Neural crest cell (in vitro differentiated cells): ENCODE data around the gene E2F3. TPM values are rescaled to one million over a fixed set of nuclear protein-coding genes. Genes with fewer than 3 reads are reported as not detected.

Experiments used
- DNase-seq: peaks from one replicate; pipeline ENCODE4 v3.0.0; 2021; ENCODE audit warnings: low read depth, mixed read lengths, low spot score
- H3K27ac Mint-ChIP-seq: one replicate; pipeline ENCODE4 v1.8.0; 2021; ENCODE audit warnings: mild to moderate bottlenecking, mixed read lengths; ENCODE audit not compliant: unreplicated experiment
- H3K27me3 Mint-ChIP-seq: 2 replicates; pipeline ENCODE4 v1.8.0; 2021; ENCODE audit warnings: low read depth, mild to moderate bottlenecking, mixed read lengths
- H3K36me3 Mint-ChIP-seq: 2 replicates; pipeline ENCODE4 v1.8.0; 2021; ENCODE audit warnings: low read depth, mild to moderate bottlenecking, mixed read lengths
- H3K4me1 Mint-ChIP-seq: 2 replicates; pipeline ENCODE4 v1.8.0; 2021; ENCODE audit warnings: mixed read lengths
- H3K4me3 Mint-ChIP-seq: one replicate; pipeline ENCODE4 v1.8.0; 2021; ENCODE audit warnings: mild to moderate bottlenecking, mixed read lengths
- H3K9me3 Mint-ChIP-seq: 2 replicates; pipeline ENCODE4 v1.8.0; 2021; ENCODE audit warnings: mixed read lengths
- total RNA-seq: library from RNA; stranded (reverse); gene quantifications from 2 replicates; pipeline ENCODE4 v1.2.1, GENCODE V29; 2021
- TF ChIP-seq, protein P1 (sequence below): fragments of 200-600 bp; sonication (generic); conservative IDR thresholded peaks from 2 replicates; pipeline ENCODE4 v1.5.0; 2021; ENCODE audit warnings: antibody characterized with exemption, mild to moderate bottlenecking

E2F3 gene
- total RNA-seq, 1 donor from 2014 or later = 43.8 TPM

DNA sequence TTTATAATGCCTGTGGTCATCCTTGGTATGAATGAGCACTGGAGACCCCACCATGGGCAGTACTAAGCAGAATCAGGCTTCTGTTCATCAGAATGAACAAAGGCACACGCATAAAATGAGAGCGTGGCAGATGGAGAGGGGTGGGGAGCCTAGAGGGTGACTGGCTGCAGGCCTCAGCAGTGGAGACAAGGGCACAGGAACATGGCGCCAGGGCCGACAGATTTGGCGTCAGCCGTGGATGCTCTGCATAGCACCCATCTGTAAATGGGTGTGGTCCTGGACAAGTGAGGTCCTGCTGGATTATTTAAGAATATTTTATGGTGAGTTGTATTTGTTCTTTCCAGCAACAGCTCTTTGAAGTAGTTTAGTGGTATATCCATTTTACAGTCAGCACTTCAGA, 33.1 kb downstream of the E2F3 start:
- Mint-ChIP-seq H3K36me3 (peaks cover 31% of the 10 kb centered on the region), H3K27me3 (no peaks in the 10 kb centered on the region), H3K4me3 (no peak overlapping the region), H3K9me3 (peaks cover 2% of the 10 kb centered on the region), H3K27ac (no peak overlapping the region), H3K4me1 (peaks cover 24% of the 10 kb centered on the region)
- no peak for DNase-seq
- TF ChIP-seq, protein P1, sequence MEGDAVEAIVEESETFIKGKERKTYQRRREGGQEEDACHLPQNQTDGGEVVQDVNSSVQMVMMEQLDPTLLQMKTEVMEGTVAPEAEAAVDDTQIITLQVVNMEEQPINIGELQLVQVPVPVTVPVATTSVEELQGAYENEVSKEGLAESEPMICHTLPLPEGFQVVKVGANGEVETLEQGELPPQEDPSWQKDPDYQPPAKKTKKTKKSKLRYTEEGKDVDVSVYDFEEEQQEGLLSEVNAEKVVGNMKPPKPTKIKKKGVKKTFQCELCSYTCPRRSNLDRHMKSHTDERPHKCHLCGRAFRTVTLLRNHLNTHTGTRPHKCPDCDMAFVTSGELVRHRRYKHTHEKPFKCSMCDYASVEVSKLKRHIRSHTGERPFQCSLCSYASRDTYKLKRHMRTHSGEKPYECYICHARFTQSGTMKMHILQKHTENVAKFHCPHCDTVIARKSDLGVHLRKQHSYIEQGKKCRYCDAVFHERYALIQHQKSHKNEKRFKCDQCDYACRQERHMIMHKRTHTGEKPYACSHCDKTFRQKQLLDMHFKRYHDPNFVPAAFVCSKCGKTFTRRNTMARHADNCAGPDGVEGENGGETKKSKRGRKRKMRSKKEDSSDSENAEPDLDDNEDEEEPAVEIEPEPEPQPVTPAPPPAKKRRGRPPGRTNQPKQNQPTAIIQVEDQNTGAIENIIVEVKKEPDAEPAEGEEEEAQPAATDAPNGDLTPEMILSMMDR = no peak

DNA sequence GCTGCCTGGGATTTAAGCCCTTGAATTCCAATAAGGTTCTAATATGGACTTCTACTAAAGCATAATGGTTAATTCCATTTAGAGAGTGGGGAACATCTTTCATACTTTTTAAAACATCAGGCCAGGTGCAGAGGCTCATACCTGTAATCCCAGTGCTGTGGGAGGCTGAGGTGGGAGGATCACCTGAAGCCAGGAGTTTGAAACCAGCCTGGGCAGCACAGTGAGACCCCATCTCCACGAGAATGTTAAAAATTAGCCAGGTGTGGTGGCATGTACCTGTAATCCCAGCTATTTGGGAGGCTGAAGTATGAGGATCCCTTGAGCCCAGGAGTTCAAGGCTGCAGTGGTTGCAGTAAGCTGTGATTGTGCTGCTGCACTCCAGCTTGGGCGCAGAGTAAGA, 35.0 kb downstream of the E2F3 start:
- no peak overlapping the region for H3K4me3 Mint-ChIP-seq
- peaks cover 2% of the 10 kb centered on the region for H3K9me3 Mint-ChIP-seq
- no peak overlapping the region for H3K27ac Mint-ChIP-seq
- no peak for DNase-seq
- peaks cover 28% of the 10 kb centered on the region for H3K4me1 Mint-ChIP-seq
- H3K27me3 Mint-ChIP-seq = no peaks in the 10 kb centered on the region
- TF ChIP-seq, protein P1 = no peak
- H3K36me3 Mint-ChIP-seq = peaks cover 25% of the 10 kb centered on the region

DNA sequence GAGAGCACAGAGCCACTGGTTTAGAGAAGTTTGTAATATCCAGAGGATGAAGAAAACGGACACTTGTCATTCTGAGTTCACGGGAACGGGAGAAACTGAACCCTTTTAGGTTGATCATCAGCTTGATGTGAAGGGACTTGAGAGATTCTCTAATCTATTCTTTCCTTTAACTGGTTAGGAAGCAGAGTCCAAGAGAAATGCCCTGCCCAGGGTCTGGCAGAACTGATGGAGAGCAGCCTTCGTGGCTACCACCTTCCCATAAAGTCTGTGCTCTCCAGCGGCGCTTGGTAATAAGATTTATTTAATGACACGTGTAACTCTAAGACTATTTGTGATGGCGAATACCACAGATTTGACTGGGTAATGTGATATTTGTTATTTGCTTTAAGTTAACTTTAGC, 36.0 kb downstream of the E2F3 start:
- DNase-seq = no peak
- H3K4me3 Mint-ChIP-seq = no peak overlapping the region
- peaks cover 23% of the 10 kb centered on the region for H3K4me1 Mint-ChIP-seq
- H3K9me3 Mint-ChIP-seq = peaks cover 2% of the 10 kb centered on the region
- no peaks in the 10 kb centered on the region for H3K27me3 Mint-ChIP-seq
- H3K27ac Mint-ChIP-seq = peak overlapping the region; percentile 68
- TF ChIP-seq, protein P1 = no peak
- peaks cover 17% of the 10 kb centered on the region for H3K36me3 Mint-ChIP-seq

DNA sequence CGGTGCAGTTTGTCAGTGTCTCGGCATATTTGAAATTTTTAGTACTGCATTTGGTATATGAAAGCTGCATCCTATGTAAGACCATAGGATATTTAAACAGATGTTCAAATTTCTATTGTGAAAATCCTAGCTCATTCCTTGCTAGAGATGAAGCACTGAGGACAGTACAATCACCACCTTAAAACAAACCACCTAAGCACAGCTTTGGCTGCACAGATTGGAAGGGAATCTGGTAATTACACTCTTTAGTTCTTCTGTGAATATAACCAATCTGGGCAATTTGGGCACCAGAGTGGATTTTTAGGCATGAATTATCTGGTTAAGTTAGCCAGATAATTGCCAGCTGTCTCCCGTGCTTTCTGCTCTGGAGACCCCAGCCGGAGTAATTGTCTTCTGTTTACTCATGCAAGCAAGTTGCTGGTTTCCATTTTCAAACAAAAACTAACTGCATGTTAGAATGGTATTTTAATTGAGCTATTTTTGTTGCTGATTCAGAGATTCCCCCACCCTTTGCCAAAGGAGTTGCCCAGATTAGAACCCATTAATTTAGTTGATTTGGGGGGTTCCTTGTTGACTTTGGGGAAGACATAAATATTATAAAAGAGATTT, 36.9 kb downstream of the E2F3 start:
- Mint-ChIP-seq H3K27ac (no peak overlapping the region), H3K36me3 (peaks cover 14% of the 10 kb centered on the region), H3K9me3 (peaks cover 2% of the 10 kb centered on the region), H3K4me3 (no peak overlapping the region), H3K4me1 (peaks cover 19% of the 10 kb centered on the region), H3K27me3 (no peaks in the 10 kb centered on the region)
- DNase-seq = no peak
- TF ChIP-seq, protein P1 = no peak

DNA sequence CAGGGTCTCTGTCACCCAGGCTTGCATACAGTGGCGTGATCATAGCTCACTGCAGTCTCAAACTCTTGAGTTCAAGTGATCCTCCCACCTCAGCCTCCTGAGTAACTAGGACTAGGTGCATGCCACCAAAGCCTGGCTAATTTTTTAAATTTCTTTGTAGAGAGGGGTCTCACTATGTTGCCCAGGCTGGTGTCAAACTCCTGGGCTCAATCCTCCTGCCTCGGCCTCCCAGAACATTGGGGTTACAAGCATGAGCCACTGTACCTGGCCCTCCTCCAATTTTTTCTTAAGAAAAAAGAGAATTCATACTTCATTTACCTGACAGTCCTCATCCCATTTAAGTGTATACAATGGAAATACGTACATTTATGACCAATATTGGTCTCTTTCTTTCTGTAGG, 37.9 kb downstream of the E2F3 start:
- TF ChIP-seq, protein P1 = no peak
- Mint-ChIP-seq H3K27ac (no peak overlapping the region), H3K36me3 (peaks cover 12% of the 10 kb centered on the region), H3K9me3 (peaks cover 1% of the 10 kb centered on the region), H3K4me3 (no peak overlapping the region), H3K4me1 (peaks cover 14% of the 10 kb centered on the region), H3K27me3 (no peaks in the 10 kb centered on the region)
- no peak for DNase-seq
